Activated B cell treated with CpG ODN at 0.5 μM for 24 hours (primary cell): ENCODE data around the gene CCDC88B. TPM values are rescaled to one million over a fixed set of nuclear protein-coding genes. Genes with fewer than 3 reads are reported as not detected.

ENCODE experiments used
- ATAC-seq: fragments of 200-7000 bp; cut with Tn5 transposase; one replicate; pipeline ENCODE4 v1.10.0; 2021; ENCODE audit warnings: low read depth, mild to moderate bottlenecking, moderate library complexity
- CTCF ChIA-PET: fragments of 350-600 bp; sonication (Branson Sonifier 250); formaldehyde crosslinking; loops from one replicate; lab custom pipeline; 2021; ENCODE audit warnings: antibody characterized with exemption; lab: Charles Lee
- POLR2A ChIA-PET: fragments of 350-600 bp; sonication (Branson Sonifier 250); formaldehyde crosslinking; loops from one replicate; lab custom pipeline; 2021; ENCODE audit warnings: antibody characterized with exemption; lab: Charles Lee
- DNase-seq: peaks from one replicate; pipeline ENCODE4 v3.0.0; 2022
- H3K27ac Mint-ChIP-seq: one replicate; pipeline ENCODE4 v1.8.0; 2020; ENCODE audit warnings: mixed read lengths
- H3K27me3 Mint-ChIP-seq: one replicate; pipeline ENCODE4 v1.8.0; 2021; ENCODE audit warnings: mixed read lengths
- H3K36me3 Mint-ChIP-seq: one replicate; pipeline ENCODE4 v1.8.0; 2021; ENCODE audit warnings: low read depth, mixed read lengths
- H3K4me1 Mint-ChIP-seq: one replicate; pipeline ENCODE4 v1.8.0; 2021; ENCODE audit warnings: mixed read lengths
- H3K4me3 Mint-ChIP-seq: one replicate; pipeline ENCODE4 v1.8.0; 2020; ENCODE audit warnings: mild to moderate bottlenecking, mixed read lengths
- H3K9me3 Mint-ChIP-seq: one replicate; pipeline ENCODE4 v1.8.0; 2020; ENCODE audit warnings: mixed read lengths
- CTCF ChIP-seq: fragments of 200-600 bp; IDR thresholded peaks from one replicate; pipeline ENCODE4 v1.8.0; 2022; ENCODE audit warnings: antibody characterized with exemption, mild to moderate bottlenecking
- intact Hi-C: fragments of 100-400 bp; cut with micrococcal nuclease; formaldehyde crosslinking; loops from one replicate; pipeline ENCODE4 v1.15.1; 2024
- total RNA-seq: library from RNA; stranded (reverse); gene quantifications from 2 replicates; pipeline ENCODE4 v1.2.3, GENCODE V29; 2022

The CCDC88B gene
- total RNA-seq, 1 donor from 2014 or later = 201 TPM

GRCh38 chr11:64338716-64339115 is 1.3 kb upstream of the CCDC88B start:
- Mint-ChIP-seq H3K4me3 (peak overlapping the region; percentile 90), H3K4me1 (peaks cover 71% of the 10 kb centered on the region), H3K27me3 (no peaks in the 10 kb centered on the region), H3K36me3 (peaks cover 28% of the 10 kb centered on the region), H3K27ac (peak overlapping the region; percentile 94), H3K9me3 (no peaks in the 10 kb centered on the region)
- ATAC-seq (no peak), DNase-seq (no peak)
- intact Hi-C loops = no loop called here
- TF ChIP-seq CTCF = no peak
- CTCF ChIA-PET = interaction anchor here (9.2 kb wide), 1 partner anchor 22 kb away, joined by 69 read pairs; the partner anchor contains the start of genes PRDX5 and TRMT112
- POLR2A ChIA-PET = interaction anchor here (0.6 to 5.3 kb wide), 2 partner anchors 21 to 512 kb away, joined by 4 to 94 read pairs; partner anchors contain the start of genes PRDX5 and TRMT112

- H3K27me3 Mint-ChIP-seq = no peaks in the 10 kb centered on the region
- intact Hi-C loops = no loop called here
- no peak for ATAC-seq
- ChIA-PET CTCF (interaction anchor here (9.2 kb wide), 1 partner anchor 22 kb away, joined by 69 read pairs; the partner anchor contains the start of genes PRDX5 and TRMT112), POLR2A (interaction anchor here (1.4 to 5.3 kb wide), 7 partner anchors 8 to 153 kb away, joined by 4 to 94 read pairs (median 15); partner anchors contain the start of genes BAD, ESRRA, FKBP2 and PRDX5)
- H3K4me3 Mint-ChIP-seq = peak overlapping the region; percentile 90
- no peak for TF ChIP-seq CTCF
- peak overlapping the region; percentile 94 for H3K27ac Mint-ChIP-seq
- H3K4me1 Mint-ChIP-seq = peaks cover 70% of the 10 kb centered on the region
- peaks cover 29% of the 10 kb centered on the region for H3K36me3 Mint-ChIP-seq
- no peaks in the 10 kb centered on the region for H3K9me3 Mint-ChIP-seq
- DNase-seq = no peak
Measured at GRCh38 chr11:64339286-64339685, 718 bp upstream of the CCDC88B start.

GRCh38 chr11:64340671-64341335 is 799 bp downstream of the CCDC88B start:
- Mint-ChIP-seq H3K4me1 (peaks cover 62% of the 10 kb centered on the region), H3K4me3 (peak overlapping the region; percentile 90), H3K9me3 (no peaks in the 10 kb centered on the region), H3K36me3 (peaks cover 41% of the 10 kb centered on the region), H3K27me3 (no peaks in the 10 kb centered on the region), H3K27ac (peak overlapping the region; percentile 94)
- peak; percentile 85 for DNase-seq
- ATAC-seq = peak; percentile 68
- TF ChIP-seq CTCF = no peak
- intact Hi-C loops = loop anchor here (1.0 to 2.0 kb wide), 6 partner anchors 14 to 100 kb away; partner anchors contain the start of genes BAD, ESRRA, FKBP2 and GPR137
- POLR2A ChIA-PET = interaction anchor here (0.6 to 5.3 kb wide), 14 partner anchors 9 to 511 kb away, joined by 3 to 94 read pairs (median 7); partner anchors contain the start of genes BAD, ESRRA, FERMT3 and FKBP2
- CTCF ChIA-PET = interaction anchor here (0.8 to 9.2 kb wide), 7 partner anchors 9 to 37 kb away, joined by 3 to 69 read pairs (median 4); partner anchors contain the start of genes PRDX5 and TRMT112

- Mint-ChIP-seq H3K4me1 (peaks cover 57% of the 10 kb centered on the region), H3K27me3 (no peaks in the 10 kb centered on the region), H3K36me3 (peaks cover 44% of the 10 kb centered on the region), H3K27ac (peak overlapping the region; percentile 94), H3K4me3 (peak overlapping the region; percentile 90), H3K9me3 (no peaks in the 10 kb centered on the region)
- intact Hi-C loops = loop anchor here (2.0 kb wide), 2 partner anchors 57 to 101 kb away; partner anchors contain the start of genes BAD, FKBP2 and GPR137
- ATAC-seq (no peak), DNase-seq (no peak)
- ChIA-PET POLR2A (interaction anchor here (0.5 to 5.3 kb wide), 12 partner anchors 10 to 494 kb away, joined by 3 to 94 read pairs (median 10); partner anchors contain the start of genes BAD, ESRRA, FKBP2 and PRDX5), CTCF (interaction anchor here (1.0 to 9.2 kb wide), 7 partner anchors 10 to 137 kb away, joined by 3 to 69 read pairs (median 4); partner anchors contain the start of genes PRDX5 and TRMT112)
- TF ChIP-seq CTCF = no peak
Measured at GRCh38 chr11:64341429-64341828, 1.4 kb downstream of the CCDC88B start.
